WTC11 (cell line): ENCODE measurements around the gene FGD2. TPM values are rescaled to one million over a fixed set of nuclear protein-coding genes. Genes with fewer than 3 reads are reported as not detected.

Source experiments
- total RNA-seq: library from RNA; stranded (reverse); gene quantifications from 3 replicates; pipeline ENCODE4 v1.2.3, GENCODE V29; 2021

Gene FGD2
- total RNA-seq, 1 experiment from 2014 or later, result 0.31 TPM

Other genes starting within 250 kb of the FGD2 start
- gene CPNE5, start 166.2 kb upstream of the FGD2 start, total RNA-seq, result 0.44 to 0.71 TPM (median 0.48 TPM) in 3 replicates
- 64.2 to 69.8 TPM (median 66.6 TPM) in 3 replicates for gene PPIL1, start 130.9 kb upstream of the FGD2 start, total RNA-seq
- 13.2 to 15.6 TPM (median 15.0 TPM) in 3 replicates for gene C6orf89, start 119.7 kb upstream of the FGD2 start, total RNA-seq
- 0.09 to 0.17 TPM in 2 of 3 replicates, not detected in the other for gene PI16, start 50.9 kb upstream of the FGD2 start, total RNA-seq
- 198 to 207 TPM (median 204 TPM) in 3 replicates for gene MTCH1, start 19.5 kb upstream of the FGD2 start, total RNA-seq
- gene PIM1, start 164.5 kb downstream of the FGD2 start, total RNA-seq, result 64.7 to 81.2 TPM (median 78.1 TPM) in 3 replicates